Panc1 (cell line): Measurements from ENCODE around the gene POFUT1. TPM values are rescaled to one million over a fixed set of nuclear protein-coding genes. Genes with fewer than 3 reads are reported as not detected.

Experiments
- ATAC-seq: fragments of 200-7000 bp; cut with Tn5 transposase; 2 replicates; pipeline ENCODE4 v1.9.1; 2020; ENCODE audit warnings: mild to moderate bottlenecking, moderate library complexity
- BruUV-seq: library from RNA; stranded (reverse); fragments of 400-500 nt; replicated peaks from 2 replicates; lab custom pipeline; 2021; lab: Mats Ljungman, UMichigan
- CTCF ChIA-PET: fragments of 300-600 bp; sonication (Branson Sonifier 250); formaldehyde crosslinking; loops from one replicate; lab custom pipeline; 2022; ENCODE audit warnings: antibody characterized with exemption; lab: Charles Lee
- POLR2A ChIA-PET: fragments of 300-600 bp; sonication (Branson Sonifier 250); formaldehyde crosslinking; loops from one replicate; lab custom pipeline; 2022; ENCODE audit warnings: antibody characterized with exemption; lab: Charles Lee
- DNase-seq: peaks from one replicate; pipeline ENCODE4 v3.0.0-alpha.2; 2010; ENCODE audit warnings: low read depth, low spot score
- H3K27ac ChIP-seq: 2 replicates; pipeline ENCODE4 v1.5.1; 2011; ENCODE audit warnings: mild to moderate bottlenecking, low read length, inconsistent platforms
- H3K27me3 ChIP-seq: fragments of 200-500 bp; sonication (Bioruptor generic); 2 replicates; pipeline ENCODE4 v1.6.0; 2014; ENCODE audit warnings: low read length, inconsistent platforms; ENCODE audit not compliant: control insufficient read depth, insufficient read depth
- H3K36me3 ChIP-seq: fragments of 200-500 bp; sonication (Bioruptor generic); 2 replicates; pipeline ENCODE4 v1.5.1; 2014; ENCODE audit warnings: inconsistent platforms, mild to moderate bottlenecking, low read length, moderate library complexity; ENCODE audit not compliant: control insufficient read depth, insufficient read depth
- H3K4me1 ChIP-seq: 2 replicates; pipeline ENCODE4 v1.5.1; 2011; ENCODE audit warnings: inconsistent platforms, mild to moderate bottlenecking, low read length, moderate library complexity; ENCODE audit not compliant: control insufficient read depth, insufficient read depth
- H3K4me3 ChIP-seq, 2 experiments: 2 replicates each; pipeline ENCODE4 v1.5.1; 2011 to 2012; ENCODE audit warnings: low read depth in 2 of 2, low read length in 2 of 2, mild to moderate bottlenecking in 2 of 2, inconsistent platforms in 1 of 2, moderate library complexity in 1 of 2
- H3K9me3 ChIP-seq: fragments of 200-500 bp; sonication (Bioruptor generic); 2 replicates; pipeline ENCODE4 v1.5.1; 2014; ENCODE audit warnings: low read depth, mild to moderate bottlenecking, inconsistent platforms, low read length, moderate library complexity; ENCODE audit not compliant: control insufficient read depth, insufficient read depth
- CTCF ChIP-seq: fragments of 450-650 bp; IDR thresholded peaks from 2 replicates; pipeline ENCODE4 v1.5.1; 2017; ENCODE audit warnings: mild to moderate bottlenecking
- POLR2AphosphoS5 ChIP-seq: IDR thresholded peaks from 2 replicates; pipeline ENCODE4 v1.6.1; 2012; ENCODE audit warnings: mild to moderate bottlenecking, low read depth, low read length, moderate library complexity
- REST ChIP-seq, 2 experiments: IDR thresholded peaks; 2 replicates each; pipeline ENCODE4 v1.6.1; 2011 to 2012; ENCODE audit warnings: low read depth in 2 of 2, control low read depth in 1 of 2, low read length in 1 of 2, mild to moderate bottlenecking in 1 of 2, moderate library complexity in 1 of 2; ENCODE audit not compliant: insufficient read depth in 1 of 2
- SIN3A ChIP-seq: IDR thresholded peaks from 2 replicates; pipeline ENCODE4 v1.6.1; 2012; ENCODE audit warnings: low read depth, mild to moderate bottlenecking, low read length, moderate library complexity, borderline replicate concordance; ENCODE audit not compliant: insufficient read depth
- TCF7L2 ChIP-seq: IDR thresholded peaks from 2 replicates; pipeline ENCODE4 v1.6.1; 2011; ENCODE audit warnings: mild to moderate bottlenecking, low read depth, low read length, inconsistent platforms
- in situ Hi-C: cut with HindIII; loops from 2 replicates; pipeline ENCODE4 v1.10.0; 2016; ENCODE audit warnings: low sequenced_read_pairs, low pct_unique_long_range_greater_than_20kb
- intact Hi-C: fragments of 100-400 bp; cut with micrococcal nuclease; formaldehyde crosslinking; loops from one replicate; pipeline ENCODE4 v1.10.0; 2022; ENCODE audit not compliant: unreplicated experiment
- total RNA-seq: library from RNA; stranded (reverse); gene quantifications from one replicate; pipeline ENCODE4 v1.2.1, GENCODE V29; 2021; ENCODE audit not compliant: unreplicated experiment

POFUT1 gene
- total RNA-seq, 1 experiment from 2014 or later: 138 TPM

DNA sequence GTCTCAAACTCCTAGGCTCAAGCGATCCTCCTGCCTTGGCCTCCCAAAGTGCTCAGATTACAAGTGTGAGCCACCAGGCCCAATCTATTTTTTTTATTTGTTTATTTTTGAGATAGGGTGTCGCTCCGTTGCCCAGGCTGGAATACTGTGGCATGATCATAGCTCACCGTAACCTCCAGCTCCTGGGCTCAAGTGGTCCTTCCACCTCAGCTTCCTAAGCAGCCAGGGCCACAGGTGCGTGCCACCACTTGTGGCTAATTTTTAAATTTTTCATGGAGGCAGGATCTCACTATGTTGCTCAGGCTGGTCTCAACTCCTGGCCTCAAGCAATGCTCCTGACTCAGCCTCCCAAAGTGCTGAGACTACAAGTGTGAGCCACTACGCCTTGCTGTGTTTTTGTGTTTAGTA, 79.6 kb downstream of the POFUT1 start:
- POLR2A ChIA-PET: interaction anchor here (0.6 kb wide), 1 partner anchor 15 kb away, joined by 3 read pairs; no protein-coding TSS in a partner anchor
- DNase-seq (no peak), ATAC-seq (no peak)
- no peaks in the 10 kb centered on the region for H3K9me3 ChIP-seq
- in situ Hi-C loops (no loop called here), intact Hi-C loops (no loop called here)
- H3K27me3 ChIP-seq: no peaks in the 10 kb centered on the region
- CTCF ChIA-PET: no interaction called here
- H3K4me1 ChIP-seq: peaks cover 13% of the 10 kb centered on the region
- no peaks in the 10 kb centered on the region for H3K36me3 ChIP-seq
- TF ChIP-seq REST (IDR thresholded peaks at IDR 0.05; ENCODE audit: insufficient read depth in 1 of 2, low read depth in 2 of 2, low read length in 1 of 2): no peak
- TF ChIP-seq CTCF: no peak
- no peak for TF ChIP-seq POLR2AphosphoS5
- TF ChIP-seq SIN3A: no peak
- no peak for TF ChIP-seq TCF7L2
- H3K27ac ChIP-seq: no peak overlapping the region
- H3K4me3 ChIP-seq: no peak overlapping the region
- no TSS peak for BruUV-seq

Other genes with a start within 250 kb of the POFUT1 start
- 6.2 TPM for gene XKR7, start 239.7 kb upstream of the POFUT1 start, total RNA-seq
- gene CCM2L, start 197.4 kb upstream of the POFUT1 start, total RNA-seq: 45.4 TPM
- gene HCK, start 155.6 kb upstream of the POFUT1 start, total RNA-seq: 0.98 TPM
- 180 TPM for gene TM9SF4, start 98.2 kb upstream of the POFUT1 start, total RNA-seq
- gene PLAGL2, start 137 bp upstream of the POFUT1 start, total RNA-seq: 40.6 TPM
- gene KIF3B, start 69.8 kb downstream of the POFUT1 start, total RNA-seq: 67.8 TPM
- gene ASXL1, start 150.5 kb downstream of the POFUT1 start, total RNA-seq: 205 TPM